ENCODE data around the gene ALOX15. TPM values are rescaled to one million over a fixed set of nuclear protein-coding genes. Genes with fewer than 3 reads are reported as not detected.
"Not testable (repeated sequence)": the region's sequence is repeated elsewhere in the genome, so short reads cannot be mapped to it uniquely, and the experiment has no call there.

The ALOX15 gene, protein sequence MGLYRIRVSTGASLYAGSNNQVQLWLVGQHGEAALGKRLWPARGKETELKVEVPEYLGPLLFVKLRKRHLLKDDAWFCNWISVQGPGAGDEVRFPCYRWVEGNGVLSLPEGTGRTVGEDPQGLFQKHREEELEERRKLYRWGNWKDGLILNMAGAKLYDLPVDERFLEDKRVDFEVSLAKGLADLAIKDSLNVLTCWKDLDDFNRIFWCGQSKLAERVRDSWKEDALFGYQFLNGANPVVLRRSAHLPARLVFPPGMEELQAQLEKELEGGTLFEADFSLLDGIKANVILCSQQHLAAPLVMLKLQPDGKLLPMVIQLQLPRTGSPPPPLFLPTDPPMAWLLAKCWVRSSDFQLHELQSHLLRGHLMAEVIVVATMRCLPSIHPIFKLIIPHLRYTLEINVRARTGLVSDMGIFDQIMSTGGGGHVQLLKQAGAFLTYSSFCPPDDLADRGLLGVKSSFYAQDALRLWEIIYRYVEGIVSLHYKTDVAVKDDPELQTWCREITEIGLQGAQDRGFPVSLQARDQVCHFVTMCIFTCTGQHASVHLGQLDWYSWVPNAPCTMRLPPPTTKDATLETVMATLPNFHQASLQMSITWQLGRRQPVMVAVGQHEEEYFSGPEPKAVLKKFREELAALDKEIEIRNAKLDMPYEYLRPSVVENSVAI
- total RNA-seq = 1.6 TPM
- polyA plus RNA-seq = 0.48 TPM
- long read RNA-seq, donor 1 = 0 reads
- long read RNA-seq, donor 2 = 0 reads
- long read RNA-seq, donor 3, partial matches to known transcripts = 0 of 1 reads
- long read RNA-seq, donor 3, other reads (novel, unspliced or antisense) = 0 of 1 reads
- long read RNA-seq, donor 4 = 0 reads
- long read RNA-seq, donor 5 = 0 reads
- long read RNA-seq, donor 6 = 0 reads
- long read RNA-seq, donor 7 = 0 reads
- long read RNA-seq, donor 8, partial matches to known transcripts = 0 of 1 reads
- long read RNA-seq, donor 8, other reads (novel, unspliced or antisense) = 0 of 1 reads
- long read RNA-seq, donor 9 = 0 reads
- long read RNA-seq, donor 10, partial matches to known transcripts = 0 of 1 reads
- long read RNA-seq, donor 10, other reads (novel, unspliced or antisense) = 0 of 1 reads

GRCh38 chr17:4641297-4642195 is at the start of gene ALOX15:
Gene ALOX15, minus strand, starts transcription at chr17:4641678. Its CDS starts 27 bp downstream, at chr17:4641651.
- peaks cover 0 to 9% of the 10 kb centered on the region in 2 donors for H3K4me1 ChIP-seq (ENCODE audit: control insufficient read depth in 2 of 2, insufficient read depth in 2 of 2, low read length in 2 of 2)
- 11% methylated on average over 58 of the region's 58 CpGs for WGBS
- no peak within 1 kb of the TSS for H3K4me3 ChIP-seq (ENCODE audit: low read length in 2 of 2)
- H3K27ac ChIP-seq (ENCODE audit: low read depth in 1 of 2, low read length in 1 of 2) = no peak within 1 kb of the TSS
- peaks cover 39 to 85% of the 10 kb centered on the region in 2 donors for H3K27me3 ChIP-seq (ENCODE audit: control insufficient read depth in 2 of 2, insufficient read depth in 1 of 2, low read length in 1 of 2)
- no peaks in the 10 kb centered on the region for H3K9me3 ChIP-seq (ENCODE audit: control insufficient read depth in 2 of 2, insufficient read depth in 1 of 2, low read length in 1 of 2)
- DNase-seq (ENCODE audit: low read depth in 6 of 9, low spot score in 9 of 9) = no peak
- H3K36me3 ChIP-seq (ENCODE audit: control insufficient read depth in 2 of 2, insufficient read depth in 2 of 2, low read length in 1 of 2) = no peaks in the 10 kb centered on the region

DNA sequence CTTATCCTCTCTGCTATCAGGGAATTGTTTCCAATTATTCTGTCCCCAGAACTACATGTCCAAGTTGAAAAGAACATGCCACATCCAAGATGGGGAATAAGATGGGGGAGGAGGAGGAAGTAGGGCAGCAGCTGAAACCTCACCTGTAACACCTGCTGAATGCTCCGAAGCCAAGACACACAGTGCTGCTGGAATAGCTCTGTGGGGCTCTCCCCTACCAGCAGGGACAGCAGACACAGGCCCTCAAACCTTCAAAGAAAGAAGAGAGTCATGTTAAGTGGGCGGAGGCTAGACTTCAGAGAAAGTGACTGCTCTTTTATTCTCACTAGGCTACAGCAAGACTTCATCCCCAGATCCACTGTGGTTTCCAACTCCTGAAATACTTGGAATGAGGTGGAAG is 49.3 kb upstream of the ALOX15 start:
- H3K27me3 ChIP-seq (ENCODE audit: control insufficient read depth in 2 of 2, insufficient read depth in 1 of 2, low read length in 1 of 2) = no peaks in the 10 kb centered on the region
- WGBS = 91% methylated on average over 2 of the region's 2 CpGs

GRCh38 chr17:4689872-4690271 is 48.4 kb upstream of the ALOX15 start:
- WGBS = 94% methylated on average over 12 of the region's 12 CpGs
- not testable (repeated sequence) for H3K9me3 ChIP-seq (ENCODE audit: control insufficient read depth in 2 of 2, insufficient read depth in 1 of 2, low read length in 1 of 2); H3K27me3 ChIP-seq (ENCODE audit: control insufficient read depth in 2 of 2, insufficient read depth in 1 of 2, low read length in 1 of 2); H3K27ac ChIP-seq (ENCODE audit: low read depth in 1 of 2, low read length in 1 of 2); H3K4me3 ChIP-seq (ENCODE audit: low read length in 2 of 2); H3K4me1 ChIP-seq (ENCODE audit: control insufficient read depth in 2 of 2, insufficient read depth in 2 of 2, low read length in 2 of 2); DNase-seq (ENCODE audit: low read depth in 6 of 9, low spot score in 9 of 9)
- peaks cover 29 to 32% of the 10 kb centered on the region in 2 donors for H3K36me3 ChIP-seq (ENCODE audit: control insufficient read depth in 2 of 2, insufficient read depth in 2 of 2, low read length in 1 of 2)

More for the DNA sequence above, 49.3 kb upstream of the ALOX15 start:
- no peaks in the 10 kb centered on the region for H3K4me1 ChIP-seq (ENCODE audit: control insufficient read depth in 2 of 2, insufficient read depth in 2 of 2, low read length in 2 of 2)
- DNase-seq (ENCODE audit: low read depth in 6 of 9, low spot score in 9 of 9) = no peak
- no peak overlapping the region for H3K27ac ChIP-seq (ENCODE audit: low read depth in 1 of 2, low read length in 1 of 2)
- H3K36me3 ChIP-seq (ENCODE audit: control insufficient read depth in 2 of 2, insufficient read depth in 2 of 2, low read length in 1 of 2) = peaks cover 22 to 26% of the 10 kb centered on the region in 2 donors
- H3K9me3 ChIP-seq (ENCODE audit: control insufficient read depth in 2 of 2, insufficient read depth in 1 of 2, low read length in 1 of 2) = no peaks in the 10 kb centered on the region
- no peak overlapping the region for H3K4me3 ChIP-seq (ENCODE audit: low read length in 2 of 2)

- not testable (repeated sequence) for H3K9me3 ChIP-seq (ENCODE audit: control insufficient read depth in 2 of 2, insufficient read depth in 1 of 2, low read length in 1 of 2); H3K4me3 ChIP-seq (ENCODE audit: low read length in 2 of 2); H3K27me3 ChIP-seq (ENCODE audit: control insufficient read depth in 2 of 2, insufficient read depth in 1 of 2, low read length in 1 of 2); H3K4me1 ChIP-seq (ENCODE audit: control insufficient read depth in 2 of 2, insufficient read depth in 2 of 2, low read length in 2 of 2); DNase-seq (ENCODE audit: low read depth in 6 of 9, low spot score in 9 of 9); H3K27ac ChIP-seq (ENCODE audit: low read depth in 1 of 2, low read length in 1 of 2)
- H3K36me3 ChIP-seq (ENCODE audit: control insufficient read depth in 2 of 2, insufficient read depth in 2 of 2, low read length in 1 of 2) = peaks cover 47 to 55% of the 10 kb centered on the region in 2 donors
- 97% methylated on average over 5 of the region's 5 CpGs for WGBS
These were observed 42.3 kb upstream of the ALOX15 start for GRCh38 chr17:4683739-4684138.

- Histone ChIP-seq H3K9me3 (ENCODE audit: control insufficient read depth in 2 of 2, insufficient read depth in 1 of 2, low read length in 1 of 2) (no peaks in the 10 kb centered on the region), H3K4me3 (ENCODE audit: low read length in 2 of 2) (no peak overlapping the region), H3K27ac (ENCODE audit: low read depth in 1 of 2, low read length in 1 of 2) (no peak overlapping the region), H3K36me3 (ENCODE audit: control insufficient read depth in 2 of 2, insufficient read depth in 2 of 2, low read length in 1 of 2) (peaks cover 61 to 75% of the 10 kb centered on the region in 2 donors), H3K27me3 (ENCODE audit: control insufficient read depth in 2 of 2, insufficient read depth in 1 of 2, low read length in 1 of 2) (no peaks in the 10 kb centered on the region), H3K4me1 (ENCODE audit: control insufficient read depth in 2 of 2, insufficient read depth in 2 of 2, low read length in 2 of 2) (no peaks in the 10 kb centered on the region)
- 97% methylated on average over 7 of the region's 7 CpGs for WGBS
- no peak for DNase-seq (ENCODE audit: low read depth in 6 of 9, low spot score in 9 of 9)
These were observed 38.2 kb upstream of the ALOX15 start for GRCh38 chr17:4679658-4680057.

DNA sequence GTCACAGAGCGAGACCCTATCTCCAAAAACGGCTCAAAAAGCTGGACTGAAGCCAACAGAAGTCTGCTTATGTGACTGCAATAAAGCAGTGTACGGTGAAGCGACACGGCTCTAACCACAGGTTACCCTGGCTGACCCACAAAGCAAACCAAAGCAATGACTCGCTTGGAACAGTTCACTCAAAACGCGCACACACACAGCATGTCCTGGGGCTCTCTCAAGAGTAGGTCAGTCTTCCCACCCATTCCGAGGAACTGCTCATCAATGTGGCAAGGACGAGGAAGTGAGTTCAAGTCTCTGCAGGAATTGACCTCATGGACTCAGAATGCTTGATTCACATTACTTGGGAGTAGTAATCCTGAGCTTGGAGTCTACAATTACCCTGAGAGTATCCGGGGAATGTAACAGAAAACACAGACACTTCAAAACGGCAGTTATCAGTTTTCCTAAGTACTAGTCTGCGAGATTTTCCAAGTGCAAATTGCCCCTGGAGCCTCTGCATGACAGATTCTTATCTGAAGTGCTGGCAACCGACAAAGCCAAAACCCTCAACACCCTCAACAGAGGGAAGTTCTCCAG is 37.1 kb upstream of the ALOX15 start:
- DNase-seq (ENCODE audit: low read depth in 6 of 9, low spot score in 9 of 9) = no peak
- Histone ChIP-seq H3K36me3 (ENCODE audit: control insufficient read depth in 2 of 2, insufficient read depth in 2 of 2, low read length in 1 of 2) (peaks cover 72 to 80% of the 10 kb centered on the region in 2 donors), H3K4me1 (ENCODE audit: control insufficient read depth in 2 of 2, insufficient read depth in 2 of 2, low read length in 2 of 2) (no peaks in the 10 kb centered on the region), H3K4me3 (ENCODE audit: low read length in 2 of 2) (no peak overlapping the region), H3K27ac (ENCODE audit: low read depth in 1 of 2, low read length in 1 of 2) (no peak overlapping the region), H3K27me3 (ENCODE audit: control insufficient read depth in 2 of 2, insufficient read depth in 1 of 2, low read length in 1 of 2) (no peaks in the 10 kb centered on the region), H3K9me3 (ENCODE audit: control insufficient read depth in 2 of 2, insufficient read depth in 1 of 2, low read length in 1 of 2) (no peaks in the 10 kb centered on the region)
- 86% methylated on average over 14 of the region's 14 CpGs for WGBS

- no peaks in the 10 kb centered on the region for H3K27me3 ChIP-seq (ENCODE audit: control insufficient read depth in 2 of 2, insufficient read depth in 1 of 2, low read length in 1 of 2)
- H3K9me3 ChIP-seq (ENCODE audit: control insufficient read depth in 2 of 2, insufficient read depth in 1 of 2, low read length in 1 of 2) = no peaks in the 10 kb centered on the region
- no peak overlapping the region for H3K27ac ChIP-seq (ENCODE audit: low read depth in 1 of 2, low read length in 1 of 2)
- H3K4me3 ChIP-seq (ENCODE audit: low read length in 2 of 2) = no peak overlapping the region
- 97% methylated on average over 7 of the region's 7 CpGs for WGBS
- H3K36me3 ChIP-seq (ENCODE audit: control insufficient read depth in 2 of 2, insufficient read depth in 2 of 2, low read length in 1 of 2) = peaks cover 74 to 84% of the 10 kb centered on the region in 2 donors
- DNase-seq (ENCODE audit: low read depth in 6 of 9, low spot score in 9 of 9) = no peak
- H3K4me1 ChIP-seq (ENCODE audit: control insufficient read depth in 2 of 2, insufficient read depth in 2 of 2, low read length in 2 of 2) = no peaks in the 10 kb centered on the region
These were observed 35.3 kb upstream of the ALOX15 start for GRCh38 chr17:4676791-4677190.

GRCh38 chr17:4675791-4676190 is 34.3 kb upstream of the ALOX15 start:
- no peak for DNase-seq (ENCODE audit: low read depth in 6 of 9, low spot score in 9 of 9)
- 98% methylated on average over 10 of the region's 10 CpGs for WGBS
- peaks cover 76 to 87% of the 10 kb centered on the region in 2 donors for H3K36me3 ChIP-seq (ENCODE audit: control insufficient read depth in 2 of 2, insufficient read depth in 2 of 2, low read length in 1 of 2)
- H3K9me3 ChIP-seq (ENCODE audit: control insufficient read depth in 2 of 2, insufficient read depth in 1 of 2, low read length in 1 of 2) = no peaks in the 10 kb centered on the region
- no peaks in the 10 kb centered on the region for H3K4me1 ChIP-seq (ENCODE audit: control insufficient read depth in 2 of 2, insufficient read depth in 2 of 2, low read length in 2 of 2)
- H3K27ac ChIP-seq (ENCODE audit: low read depth in 1 of 2, low read length in 1 of 2) = no peak overlapping the region
- H3K4me3 ChIP-seq (ENCODE audit: low read length in 2 of 2) = no peak overlapping the region
- H3K27me3 ChIP-seq (ENCODE audit: control insufficient read depth in 2 of 2, insufficient read depth in 1 of 2, low read length in 1 of 2) = no peaks in the 10 kb centered on the region

All from thymus (tissue), 14 donors.